Stimulated activated naive CD4-positive, alpha-beta T cell (primary cell): ENCODE measurements around the gene ME2.
"Not testable (repeated sequence)": the region's sequence is repeated elsewhere in the genome, so short reads cannot be mapped to it uniquely, and the experiment has no call there.

Source experiments
- DNase-seq, 6 experiments: peaks; one replicate each; lab custom pipeline; 2025; lab: John Stamatoyannopoulos, UW

The ME2 gene

GRCh38 chr18:50973367-50974126, 94.6 kb downstream of the ME2 start:
- no peak for DNase-seq

GRCh38 chr18:50977037-50977760, 98.3 kb downstream of the ME2 start:
- DNase-seq = no peak

GRCh38 chr18:50981381-50981780, 102.5 kb downstream of the ME2 start:
- no peak for DNase-seq

- DNase-seq = no peak
These were observed 103.3 kb downstream of the ME2 start for GRCh38 chr18:50982086-50982801.

GRCh38 chr18:50982802-50983179, 103.9 kb downstream of the ME2 start:
- DNase-seq = no peak

GRCh38 chr18:50986360-50987087, 107.6 kb downstream of the ME2 start:
- DNase-seq = no peak

GRCh38 chr18:50987261-50987660, 108.3 kb downstream of the ME2 start:
- DNase-seq = no peak

GRCh38 chr18:50989711-50990110, 110.8 kb downstream of the ME2 start:
- DNase-seq = no peak

- DNase-seq = no peak
These were observed 113.4 kb downstream of the ME2 start for GRCh38 chr18:50992351-50992762.

GRCh38 chr18:50994031-50994430, 115.1 kb downstream of the ME2 start:
- no peak for DNase-seq

- DNase-seq = not testable (repeated sequence)
These were observed 124.3 kb downstream of the ME2 start for GRCh38 chr18:51003174-51003573.
